PC-9 (cell line): ENCODE measurements around the gene SMC3. TPM values are rescaled to one million over a fixed set of nuclear protein-coding genes. Genes with fewer than 3 reads are reported as not detected.
A peak's percentile ranks its signal among the peaks of the same experiment; 100 is the strongest.

Experiments used
- BruUV-seq: library from RNA; stranded (reverse); fragments of 400-500 nt; replicated peaks from 2 replicates; lab custom pipeline; 2021; lab: Mats Ljungman, UMichigan
- CTCF ChIA-PET: fragments of 300-600 bp; sonication (Branson Sonifier 250); formaldehyde crosslinking; loops from one replicate; lab custom pipeline; 2022; ENCODE audit warnings: antibody characterized with exemption; lab: Charles Lee
- POLR2A ChIA-PET: fragments of 300-600 bp; sonication (Branson Sonifier 250); formaldehyde crosslinking; loops from one replicate; lab custom pipeline; 2022; ENCODE audit warnings: antibody characterized with exemption; ENCODE audit not compliant: unreplicated experiment; lab: Charles Lee
- DNase-seq, 2 experiments: peaks; one replicate each; pipeline versions ENCODE4 v3.0.0 to v3.0.0-alpha.2; 2015 to 2022; ENCODE audit warnings: mixed read lengths in 1 of 2
- H2AFZ ChIP-seq: fragments of 200-600 bp; sonication (generic); 2 replicates; pipeline ENCODE4 v1.8.1; 2017; ENCODE audit warnings: antibody characterized with exemption
- H3F3A ChIP-seq: fragments of 200-600 bp; sonication (generic); 2 replicates; pipeline ENCODE4 v1.8.1; 2017; ENCODE audit warnings: antibody characterized with exemption, mild to moderate bottlenecking, low read depth; ENCODE audit not compliant: insufficient read depth
- H3K27ac ChIP-seq: fragments of 200-600 bp; sonication (generic); 2 replicates; pipeline ENCODE4 v1.6.1; 2016; ENCODE audit warnings: mixed run types
- H3K27me3 ChIP-seq: fragments of 200-600 bp; sonication (generic); 2 replicates; pipeline ENCODE4 v1.6.1; 2016; ENCODE audit warnings: low read depth, mixed run types; ENCODE audit not compliant: insufficient read depth
- H3K36me3 ChIP-seq: fragments of 200-600 bp; sonication (generic); 2 replicates; pipeline ENCODE4 v1.6.1; 2016; ENCODE audit warnings: low read depth, mixed run types
- H3K4me1 ChIP-seq: fragments of 200-600 bp; sonication (generic); replicated peaks from 2 replicates; pipeline ENCODE4 v1.6.1; 2016; ENCODE audit warnings: mixed run types; ENCODE audit not compliant: insufficient read depth
- H3K4me2 ChIP-seq: fragments of 200-600 bp; sonication (generic); 2 replicates; pipeline ENCODE4 v1.6.1; 2017; ENCODE audit warnings: mixed run types
- H3K4me3 ChIP-seq: fragments of 200-600 bp; sonication (generic); 2 replicates; pipeline ENCODE4 v1.6.1; 2016; ENCODE audit warnings: mixed run types
- H3K79me2 ChIP-seq: fragments of 200-600 bp; sonication (generic); 2 replicates; pipeline ENCODE4 v1.6.1; 2017; ENCODE audit warnings: low read depth, mixed run types
- H3K9me2 ChIP-seq: fragments of 200-600 bp; sonication (generic); 2 replicates; pipeline ENCODE4 v1.8.1; 2017; ENCODE audit warnings: mild to moderate bottlenecking; ENCODE audit not compliant: insufficient read depth
- H3K9me3 ChIP-seq: fragments of 200-600 bp; sonication (generic); 2 replicates; pipeline ENCODE4 v1.8.1; 2016; ENCODE audit warnings: low read depth; ENCODE audit not compliant: insufficient read depth
- H4K20me1 ChIP-seq: fragments of 200-600 bp; sonication (generic); 2 replicates; pipeline ENCODE4 v1.8.1; 2017; ENCODE audit not compliant: insufficient read depth
- EZH2 ChIP-seq: fragments of 200-600 bp; sonication (generic); IDR thresholded peaks from 2 replicates; pipeline ENCODE4 v1.8.0; 2017; ENCODE audit warnings: antibody characterized with exemption, low read depth
- intact Hi-C: fragments of 100-400 bp; cut with micrococcal nuclease; formaldehyde crosslinking; loops from one replicate; pipeline ENCODE4 v1.10.0; 2022; ENCODE audit not compliant: unreplicated experiment
- total RNA-seq: library from RNA; stranded (reverse); gene quantifications from 2 replicates; pipeline ENCODE4 v1.2.3, GENCODE V29; 2021
- TF ChIP-seq, protein P1 (sequence below): fragments of 200-600 bp; sonication (generic); conservative IDR thresholded peaks from 2 replicates; pipeline ENCODE4 v1.6.1; 2017; ENCODE audit warnings: mixed run types, antibody characterized with exemption, mild to moderate bottlenecking, moderate library complexity

Gene SMC3
- total RNA-seq, 1 experiment from 2014 or later: 31.2 TPM

GRCh38 chr10:110533149-110533548 is 34.3 kb upstream of the SMC3 start:
- peaks cover 53% of the 10 kb centered on the region for H3K4me1 ChIP-seq
- H3K4me3 ChIP-seq: no peak overlapping the region
- no peak overlapping the region for H2AFZ ChIP-seq
- no peaks in the 10 kb centered on the region for H3K79me2 ChIP-seq
- no TSS peak for BruUV-seq
- H3K9me3 ChIP-seq: no peaks in the 10 kb centered on the region
- TF ChIP-seq, protein P1, sequence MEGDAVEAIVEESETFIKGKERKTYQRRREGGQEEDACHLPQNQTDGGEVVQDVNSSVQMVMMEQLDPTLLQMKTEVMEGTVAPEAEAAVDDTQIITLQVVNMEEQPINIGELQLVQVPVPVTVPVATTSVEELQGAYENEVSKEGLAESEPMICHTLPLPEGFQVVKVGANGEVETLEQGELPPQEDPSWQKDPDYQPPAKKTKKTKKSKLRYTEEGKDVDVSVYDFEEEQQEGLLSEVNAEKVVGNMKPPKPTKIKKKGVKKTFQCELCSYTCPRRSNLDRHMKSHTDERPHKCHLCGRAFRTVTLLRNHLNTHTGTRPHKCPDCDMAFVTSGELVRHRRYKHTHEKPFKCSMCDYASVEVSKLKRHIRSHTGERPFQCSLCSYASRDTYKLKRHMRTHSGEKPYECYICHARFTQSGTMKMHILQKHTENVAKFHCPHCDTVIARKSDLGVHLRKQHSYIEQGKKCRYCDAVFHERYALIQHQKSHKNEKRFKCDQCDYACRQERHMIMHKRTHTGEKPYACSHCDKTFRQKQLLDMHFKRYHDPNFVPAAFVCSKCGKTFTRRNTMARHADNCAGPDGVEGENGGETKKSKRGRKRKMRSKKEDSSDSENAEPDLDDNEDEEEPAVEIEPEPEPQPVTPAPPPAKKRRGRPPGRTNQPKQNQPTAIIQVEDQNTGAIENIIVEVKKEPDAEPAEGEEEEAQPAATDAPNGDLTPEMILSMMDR: no peak
- TF ChIP-seq EZH2: no peak
- no peaks in the 10 kb centered on the region for H4K20me1 ChIP-seq
- no peaks in the 10 kb centered on the region for H3K36me3 ChIP-seq
- CTCF ChIA-PET: no interaction called here
- H3K4me2 ChIP-seq: no peak overlapping the region
- no peak for DNase-seq
- intact Hi-C loops: no loop called here
- POLR2A ChIA-PET: no interaction called here
- H3K27me3 ChIP-seq: no peaks in the 10 kb centered on the region
- no peaks in the 10 kb centered on the region for H3K9me2 ChIP-seq
- peaks cover 41% of the 10 kb centered on the region; the same call in 1 of the 2 replicates for H3F3A ChIP-seq
- no peak overlapping the region for H3K27ac ChIP-seq

- DNase-seq: no peak
- Histone ChIP-seq H3K4me3 (no peak overlapping the region), H2AFZ (no peak overlapping the region), H3K4me1 (peaks cover 40% of the 10 kb centered on the region), H3K9me3 (no peaks in the 10 kb centered on the region), H3K4me2 (no peak overlapping the region), H3K79me2 (no peaks in the 10 kb centered on the region), H3K36me3 (no peaks in the 10 kb centered on the region), H3K27me3 (no peaks in the 10 kb centered on the region), H3F3A (peaks cover 28% of the 10 kb centered on the region; the same call in 1 of the 2 replicates), H4K20me1 (no peaks in the 10 kb centered on the region), H3K27ac (no peak overlapping the region), H3K9me2 (no peaks in the 10 kb centered on the region)
- no TSS peak for BruUV-seq
- ChIA-PET POLR2A (no interaction called here), CTCF (no interaction called here)
- intact Hi-C loops: no loop called here
- TF ChIP-seq, protein P1: no peak
- TF ChIP-seq EZH2: no peak
Measured at GRCh38 chr10:110534571-110534970, 32.9 kb upstream of the SMC3 start.

GRCh38 chr10:110535958-110536891 is 31.3 kb upstream of the SMC3 start:
- Histone ChIP-seq H3K9me3 (no peaks in the 10 kb centered on the region), H3K4me3 (no peak overlapping the region), H3K27ac (peak overlapping the region; percentile 72), H3F3A (peaks cover 24% of the 10 kb centered on the region; the same call in 1 of the 2 replicates), H3K27me3 (no peaks in the 10 kb centered on the region), H3K4me2 (peak overlapping the region; percentile 62), H3K36me3 (no peaks in the 10 kb centered on the region), H2AFZ (no peak overlapping the region; the same call in 1 of the 2 replicates), H3K9me2 (no peaks in the 10 kb centered on the region), H3K4me1 (peaks cover 41% of the 10 kb centered on the region), H3K79me2 (no peaks in the 10 kb centered on the region), H4K20me1 (no peaks in the 10 kb centered on the region)
- CTCF ChIA-PET: no interaction called here
- intact Hi-C loops: no loop called here
- TF ChIP-seq EZH2: no peak
- TF ChIP-seq, protein P1: no peak
- DNase-seq: peak; percentile 17 to 54
- BruUV-seq: no TSS peak
- POLR2A ChIA-PET: no interaction called here
